SU-DHL-6 (cell line): ENCODE data around the gene RPS6KA2.

ENCODE experiments used
- H2AFZ ChIP-seq: fragments of 200-600 bp; sonication (generic); 2 replicates; pipeline ENCODE4 v1.6.1; 2014; ENCODE audit warnings: low read depth, mild to moderate bottlenecking, moderate library complexity, mixed read lengths, antibody characterized with exemption, low read length; ENCODE audit not compliant: severe bottlenecking
- H3F3A ChIP-seq: fragments of 200-600 bp; shearing (Covaris generic); 2 replicates; pipeline ENCODE4 v1.6.0; 2016; ENCODE audit warnings: antibody characterized with exemption, mild to moderate bottlenecking; ENCODE audit not compliant: insufficient read depth
- H3K27ac ChIP-seq: fragments of 200-600 bp; sonication (generic); 2 replicates; pipeline ENCODE4 v1.5.1; 2016; ENCODE audit warnings: low read depth, mild to moderate bottlenecking, low read length, moderate library complexity, mixed read lengths
- H3K27me3 ChIP-seq: fragments of 200-600 bp; sonication (generic), shearing (Covaris generic); 2 replicates; pipeline ENCODE4 v1.6.0; 2014; ENCODE audit warnings: mild to moderate bottlenecking, low read length
- H3K36me3 ChIP-seq: fragments of 200-600 bp; sonication (generic); 2 replicates; pipeline ENCODE4 v1.6.1; 2014; ENCODE audit warnings: mild to moderate bottlenecking, low read length, mixed read lengths
- H3K4me2 ChIP-seq: fragments of 300-600, 200-600 bp; shearing (Covaris generic), sonication (generic); 2 replicates; pipeline ENCODE4 v1.6.0; 2014; ENCODE audit warnings: low read length, low read depth, mild to moderate bottlenecking; ENCODE audit not compliant: poor library complexity, severe bottlenecking
- H3K4me3 ChIP-seq: fragments of 200-600 bp; sonication (generic); 2 replicates; pipeline ENCODE4 v1.5.1; 2014; ENCODE audit warnings: antibody characterized with exemption, low read length, mild to moderate bottlenecking, mixed read lengths; ENCODE audit not compliant: insufficient read depth, poor library complexity, severe bottlenecking
- H3K79me2 ChIP-seq: fragments of 200-600 bp; sonication (generic); 2 replicates; pipeline ENCODE4 v1.6.1; 2014; ENCODE audit warnings: mild to moderate bottlenecking, low read length, moderate library complexity; ENCODE audit not compliant: insufficient read depth
- H3K9ac ChIP-seq: fragments of 200-600 bp; sonication (generic); 2 replicates; pipeline ENCODE4 v1.7.0; 2014; ENCODE audit warnings: mild to moderate bottlenecking, low read length
- H3K9me2 ChIP-seq: fragments of 200-600 bp; sonication (generic); replicated peaks from 2 replicates; pipeline ENCODE4 v1.6.1; 2014; ENCODE audit warnings: low read length; ENCODE audit not compliant: insufficient read depth
- H3K9me3 ChIP-seq: fragments of 200-600 bp; sonication (generic); 2 replicates; pipeline ENCODE4 v1.6.1; 2014; ENCODE audit warnings: low read length, mixed read lengths; ENCODE audit not compliant: insufficient read depth
- H4K20me1 ChIP-seq: fragments of 200-600 bp; sonication (generic); 2 replicates; pipeline ENCODE4 v1.6.1; 2014; ENCODE audit warnings: low read depth, mild to moderate bottlenecking, antibody characterized with exemption, low read length, moderate library complexity, mixed read lengths
- CTCF ChIP-seq: fragments of 200-600 bp; sonication (generic); IDR thresholded peaks from one replicate; pipeline ENCODE4 v1.5.1; 2017; ENCODE audit warnings: antibody characterized with exemption, mild to moderate bottlenecking, low read length, moderate library complexity; ENCODE audit not compliant: insufficient read depth, poor library complexity, severe bottlenecking
- EZH2phosphoT487 ChIP-seq: fragments of 200-600 bp; sonication (generic), shearing (Covaris generic); conservative IDR thresholded peaks from 2 replicates; pipeline ENCODE4 v1.6.1; 2018; ENCODE audit warnings: mild to moderate bottlenecking, antibody characterized with exemption, low read length, moderate library complexity, mixed read lengths

RPS6KA2 gene

GRCh38 chr6:166659581-166659980 lies 32.5 kb upstream of the RPS6KA2 start:
- H3K4me3 ChIP-seq = no peak overlapping the region
- H4K20me1 ChIP-seq = no peaks in the 10 kb centered on the region
- no peaks in the 10 kb centered on the region for H3F3A ChIP-seq
- H3K9ac ChIP-seq = no peak overlapping the region
- TF ChIP-seq EZH2phosphoT487 (no peak), CTCF (no peak)
- no peak overlapping the region for H3K27ac ChIP-seq
- H3K9me2 ChIP-seq = no peaks in the 10 kb centered on the region
- no peaks in the 10 kb centered on the region for H3K9me3 ChIP-seq
- no peak overlapping the region for H2AFZ ChIP-seq
- H3K36me3 ChIP-seq = no peaks in the 10 kb centered on the region
- no peak overlapping the region for H3K4me2 ChIP-seq
- H3K27me3 ChIP-seq = no peaks in the 10 kb centered on the region
- H3K79me2 ChIP-seq = no peaks in the 10 kb centered on the region

GRCh38 chr6:166658792-166659150 lies 31.7 kb upstream of the RPS6KA2 start:
- Histone ChIP-seq H3K9me3 (no peaks in the 10 kb centered on the region), H3K4me2 (no peak overlapping the region), H3K4me3 (no peak overlapping the region), H3K27me3 (no peaks in the 10 kb centered on the region), H3K9ac (no peak overlapping the region), H3K79me2 (no peaks in the 10 kb centered on the region), H3K27ac (no peak overlapping the region), H4K20me1 (no peaks in the 10 kb centered on the region), H3K36me3 (no peaks in the 10 kb centered on the region), H3F3A (no peaks in the 10 kb centered on the region), H2AFZ (no peak overlapping the region), H3K9me2 (no peaks in the 10 kb centered on the region)
- no peak for TF ChIP-seq CTCF
- no peak for TF ChIP-seq EZH2phosphoT487

DNA sequence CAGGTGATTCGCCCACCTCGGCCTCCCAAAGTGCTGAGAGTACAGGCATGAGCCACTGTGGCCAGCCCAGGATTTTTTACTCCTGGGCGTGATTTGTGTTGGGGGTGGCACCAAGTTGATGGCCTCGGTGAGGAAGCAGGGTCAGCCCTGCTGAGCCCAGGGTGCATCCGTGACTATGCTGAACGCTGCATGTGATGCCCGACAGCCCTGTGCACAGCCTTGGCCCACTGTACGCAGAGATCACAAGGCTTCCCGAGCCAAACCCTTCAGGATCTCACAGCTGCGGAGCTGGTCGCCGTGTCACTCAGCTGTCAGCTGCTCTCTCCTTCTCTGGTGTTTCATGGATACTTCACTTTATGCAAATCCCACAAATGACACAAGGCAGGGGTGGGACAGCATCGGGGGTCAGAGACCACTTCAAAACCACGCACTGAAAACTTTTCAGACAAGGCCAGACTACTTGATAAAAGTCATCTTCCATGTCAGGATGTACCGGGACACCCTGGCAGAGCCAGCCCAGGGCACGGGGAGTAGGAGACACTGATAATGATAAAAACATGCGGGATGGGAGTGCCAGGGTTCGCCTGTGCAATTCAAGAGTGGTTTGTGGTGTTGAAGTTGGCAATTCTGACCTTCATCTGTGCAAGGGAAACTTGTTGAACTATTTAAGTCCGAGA lies 31.2 kb upstream of the RPS6KA2 start:
- Histone ChIP-seq H3K9ac (no peak overlapping the region), H3K4me2 (no peak overlapping the region), H3F3A (no peaks in the 10 kb centered on the region), H3K9me3 (no peaks in the 10 kb centered on the region), H2AFZ (no peak overlapping the region), H3K79me2 (no peaks in the 10 kb centered on the region), H3K27me3 (no peaks in the 10 kb centered on the region), H3K4me3 (no peak overlapping the region), H3K27ac (no peak overlapping the region), H4K20me1 (no peaks in the 10 kb centered on the region), H3K36me3 (no peaks in the 10 kb centered on the region), H3K9me2 (no peaks in the 10 kb centered on the region)
- TF ChIP-seq CTCF (no peak), EZH2phosphoT487 (no peak)
